Inflammatory macrophage treated with lipopolysaccharide for 1 hour (primary cell): ENCODE results near the gene RC3H2.
"Not testable (repeated sequence)": the region's sequence is repeated elsewhere in the genome, so short reads cannot be mapped to it uniquely, and the experiment has no call there.

Experiments
- DNase-seq, 2 donors: peaks; one replicate each; pipeline ENCODE4 v3.0.0-alpha.2; 2020 to 2022

Gene RC3H2

GRCh38 chr9:122923947-122924346 lies 18.8 kb upstream of the RC3H2 start:
- no peak for DNase-seq

DNA sequence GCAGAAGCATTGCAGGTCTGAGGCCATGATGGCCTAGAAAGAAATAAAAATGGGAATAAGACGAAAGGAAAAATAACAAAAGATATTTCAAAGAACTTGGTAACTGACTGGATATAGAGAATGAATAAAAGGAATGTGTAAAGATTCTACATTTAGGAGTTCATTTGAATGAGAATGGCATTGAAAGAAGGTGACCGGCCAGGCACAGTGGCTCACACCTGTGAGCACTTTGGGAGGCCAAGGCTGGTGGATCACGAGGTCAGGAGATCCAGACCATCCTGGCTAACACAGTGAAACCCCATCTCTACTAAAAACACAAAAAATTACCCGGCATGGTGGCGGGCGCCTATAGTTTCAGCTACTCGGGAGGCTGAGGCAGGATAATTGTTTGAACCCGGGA lies 17.6 kb upstream of the RC3H2 start:
- DNase-seq, result no peak

- DNase-seq, result peak in 1 of 2 donors; percentile 50
Measured at GRCh38 chr9:122918310-122918709, 13.2 kb upstream of the RC3H2 start.

GRCh38 chr9:122912964-122913673 lies 8.0 kb upstream of the RC3H2 start, which contains the start of gene ZBTB6:
TSS of gene ZBTB6 (minus strand) at chr9:122913323. CDS start at chr9:122912072, 1,251 bp downstream.
- peak; percentile 78 to 82 for DNase-seq

DNA sequence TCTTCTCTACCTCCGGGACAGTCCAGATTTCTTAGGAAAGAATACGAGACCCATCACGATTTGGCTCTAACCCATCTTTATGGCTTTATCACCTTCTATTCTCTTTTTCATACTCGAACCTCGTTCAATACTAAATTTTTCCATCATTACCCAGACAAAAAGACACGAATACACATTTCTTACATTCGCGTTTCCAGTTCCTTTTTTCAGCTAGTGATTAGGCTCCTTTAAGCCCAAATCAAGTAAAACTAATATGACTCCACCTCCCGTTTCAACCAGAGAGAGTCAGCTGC lies 7.5 kb upstream of the RC3H2 start:
- peak in 1 of 2 donors; percentile 49 for DNase-seq

GRCh38 chr9:122906122-122906521 lies 963 bp upstream of the RC3H2 start:
- DNase-seq, result not testable (repeated sequence)

- peak in 1 of 2 donors; percentile 23 for DNase-seq
Measured at GRCh38 chr9:122904466-122904822, 715 bp downstream of the RC3H2 start.

DNA sequence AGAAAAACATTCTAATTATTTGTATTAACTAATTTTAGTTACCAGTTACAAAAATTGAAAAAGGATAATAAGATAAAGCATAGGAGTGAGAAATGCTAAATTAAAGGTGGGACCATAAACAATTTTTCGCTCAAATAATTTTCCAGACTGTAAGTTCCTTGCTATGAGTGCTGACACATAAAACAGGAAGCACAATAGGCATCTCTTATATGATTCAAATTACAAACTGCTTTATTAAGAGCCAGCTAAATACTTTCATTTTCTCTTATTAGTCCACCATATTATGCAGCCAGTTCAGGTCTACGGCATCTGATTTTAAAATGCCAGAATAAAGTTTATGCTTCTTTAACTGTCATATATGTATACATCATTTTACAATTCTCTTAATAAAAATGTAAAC lies 4.4 kb downstream of the RC3H2 start:
- peak; percentile 66 to 82 for DNase-seq

- no peak for DNase-seq
Measured at GRCh38 chr9:122897969-122898368, 7.2 kb downstream of the RC3H2 start.

- no peak for DNase-seq
Measured at GRCh38 chr9:122888480-122888879, 16.7 kb downstream of the RC3H2 start.

DNA sequence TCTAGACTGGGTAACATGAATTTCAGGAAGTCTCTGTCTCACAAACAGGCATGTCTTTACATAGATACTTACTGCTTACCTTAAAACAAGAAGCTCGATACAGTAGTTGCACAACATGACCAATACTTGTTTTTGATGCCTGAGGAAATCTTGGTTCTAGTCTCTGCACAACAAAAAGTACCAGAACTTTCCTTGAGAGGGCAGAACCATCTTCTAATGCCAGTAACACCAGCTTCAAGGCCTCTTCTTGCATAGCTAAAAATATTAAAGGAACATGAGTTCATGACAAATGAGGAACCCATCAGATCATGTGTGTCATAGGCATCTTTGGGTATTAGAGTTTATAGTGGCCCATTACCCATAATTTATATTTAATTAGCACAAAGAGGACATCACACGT lies 22.0 kb downstream of the RC3H2 start:
- no peak for DNase-seq

DNA sequence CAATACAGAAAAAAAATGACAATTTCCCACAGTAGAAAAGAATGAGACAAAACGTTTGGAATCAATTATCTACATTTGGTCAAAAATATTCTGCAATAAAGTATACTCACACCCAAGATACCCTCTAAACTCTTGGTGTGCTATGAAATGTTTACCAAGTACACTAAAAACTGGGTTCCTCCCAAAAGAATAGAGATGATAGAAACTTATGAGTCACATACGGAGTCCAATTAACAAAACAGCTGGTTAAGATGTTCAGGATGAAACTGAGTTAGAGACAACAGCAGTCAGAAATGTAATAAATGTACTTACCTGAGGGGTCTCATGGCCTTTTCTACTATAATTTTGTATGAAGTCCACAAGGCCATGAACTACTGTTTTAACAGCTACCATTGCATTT lies 25.7 kb downstream of the RC3H2 start:
- DNase-seq, result no peak

DNA sequence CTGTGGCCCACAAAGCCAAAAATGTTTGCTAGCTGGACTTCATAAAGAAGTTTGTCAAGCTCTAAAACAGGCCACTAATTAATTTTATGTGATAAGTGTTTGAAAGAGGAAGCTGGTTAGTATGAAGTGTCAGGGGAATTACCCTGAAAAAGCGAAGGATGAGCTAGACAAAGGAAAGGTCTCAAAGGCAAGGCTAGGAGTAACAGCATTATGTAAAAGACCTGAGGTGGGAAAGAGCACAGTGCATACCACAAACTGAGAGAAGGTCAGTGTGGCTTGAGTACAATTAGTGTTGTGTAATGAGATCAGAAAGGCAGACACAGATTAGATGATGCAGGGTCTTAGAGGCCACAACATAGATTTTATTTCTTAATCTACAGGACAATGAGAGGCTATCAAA lies 29.6 kb downstream of the RC3H2 start:
- DNase-seq, result no peak

DNA sequence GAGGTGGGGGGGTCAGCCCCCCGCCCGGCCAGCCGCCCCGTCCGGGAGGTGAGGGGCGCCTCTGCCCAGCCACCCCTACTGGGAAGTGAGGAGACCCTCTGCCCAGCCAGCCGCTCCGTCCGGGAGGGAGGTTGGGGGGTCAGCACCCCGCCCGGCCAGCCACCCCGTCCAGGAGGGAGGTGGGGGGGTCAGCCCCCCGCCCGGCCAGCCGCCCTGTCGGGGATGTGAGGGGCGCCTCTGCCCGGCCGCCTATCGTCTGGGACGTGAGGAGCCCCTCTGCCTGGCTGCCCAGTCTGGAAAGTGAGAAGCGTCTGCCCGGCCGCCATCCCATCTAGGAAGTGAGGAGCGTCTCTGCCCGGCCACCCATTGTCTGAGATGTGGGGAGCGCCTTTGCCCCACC lies 37.9 kb downstream of the RC3H2 start:
- not testable (repeated sequence) for DNase-seq

DNA sequence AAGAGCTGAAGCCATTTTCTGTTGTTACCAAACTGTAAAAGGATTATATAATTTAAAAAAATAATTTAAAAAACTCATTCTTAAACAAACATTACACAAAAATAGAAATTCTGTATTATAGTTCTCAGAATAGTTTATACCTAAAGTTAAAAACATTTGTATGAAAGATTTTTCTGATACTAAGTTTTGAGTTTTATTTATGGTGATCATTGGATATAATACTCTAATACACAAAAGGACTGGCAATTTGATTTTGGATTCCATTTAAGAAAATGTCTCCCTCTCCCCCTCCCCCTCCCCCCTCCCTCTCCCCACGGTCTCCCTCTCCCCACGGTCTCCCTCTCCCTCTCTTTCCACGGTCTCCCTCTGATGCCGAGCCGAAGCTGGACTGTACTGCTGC lies 39.1 kb downstream of the RC3H2 start:
- DNase-seq, result no peak

DNA sequence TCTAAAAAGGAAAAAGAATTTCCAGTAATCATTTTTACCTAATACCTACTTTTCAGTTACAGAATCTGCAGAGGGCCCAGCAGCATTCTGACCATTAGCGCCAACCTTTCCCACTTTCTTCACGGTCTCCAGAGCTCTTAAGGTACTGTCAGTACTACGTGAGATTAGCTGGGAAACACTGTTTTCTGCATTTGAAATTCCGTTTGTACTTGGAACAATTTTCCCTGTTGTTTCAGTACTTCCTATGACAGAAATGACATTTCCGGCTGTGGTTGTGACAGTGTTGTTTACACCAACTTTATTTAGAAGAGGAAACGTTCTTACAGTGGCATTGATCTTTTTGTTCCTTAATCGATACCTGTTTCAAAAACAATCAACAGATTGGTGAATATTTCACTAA lies 39.9 kb downstream of the RC3H2 start:
- DNase-seq, result no peak

DNA sequence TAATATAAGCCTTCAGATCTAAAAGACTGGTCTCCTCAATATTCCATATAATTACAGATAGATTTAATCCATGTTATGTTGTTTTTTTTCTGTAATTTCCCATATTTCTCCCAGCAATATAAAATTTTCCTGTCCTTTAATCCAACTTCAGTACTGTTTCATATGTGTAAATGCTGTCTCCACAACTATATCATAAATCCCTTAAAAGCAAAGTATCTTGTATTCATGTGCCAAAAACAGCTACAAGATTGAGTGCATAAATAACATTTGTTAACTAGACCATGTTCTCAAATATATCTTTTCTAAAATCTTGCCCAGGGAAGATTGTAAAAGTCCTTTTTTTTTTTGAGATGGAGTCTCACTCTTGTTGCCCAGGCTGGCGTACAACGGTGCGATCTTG lies 41.8 kb downstream of the RC3H2 start:
- no peak for DNase-seq

DNA sequence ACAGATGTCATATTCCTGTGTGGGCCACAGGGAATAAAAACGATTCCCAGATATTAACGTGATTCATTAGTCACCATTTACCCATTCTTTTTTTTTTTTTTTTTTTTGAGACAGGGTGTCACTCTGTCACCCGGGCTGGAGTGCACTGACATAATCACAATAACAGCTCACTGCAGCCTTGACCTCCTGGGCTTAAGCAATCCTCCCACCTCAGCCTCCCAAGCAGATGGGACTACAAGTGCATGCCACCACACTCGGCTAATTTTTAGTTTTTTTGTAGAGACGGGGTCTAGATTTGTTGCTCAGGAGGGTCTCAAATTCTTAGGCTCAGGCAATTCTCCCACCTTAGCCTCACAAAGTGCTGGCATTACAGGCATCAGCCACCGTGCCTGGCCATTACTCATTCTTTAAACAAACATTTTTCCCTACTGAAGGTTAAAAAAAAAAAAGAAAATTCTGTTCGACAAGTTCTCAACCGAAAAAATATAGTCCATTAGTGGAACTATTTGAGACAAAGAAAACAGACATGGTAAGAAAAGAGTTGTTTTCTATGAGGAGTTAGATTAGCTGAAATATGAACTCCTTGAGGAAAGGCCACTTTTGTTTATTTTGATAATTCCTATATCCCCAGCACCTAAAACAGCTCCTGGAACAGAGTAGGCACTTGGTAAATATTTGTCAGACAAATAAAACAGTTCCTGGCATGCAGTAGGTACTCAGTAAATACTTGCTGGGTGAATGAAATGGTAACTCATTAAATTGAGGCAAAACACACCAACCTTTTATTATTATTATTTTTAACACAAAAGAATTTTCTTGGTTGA lies 44.6 kb downstream of the RC3H2 start:
- no peak for DNase-seq

DNA sequence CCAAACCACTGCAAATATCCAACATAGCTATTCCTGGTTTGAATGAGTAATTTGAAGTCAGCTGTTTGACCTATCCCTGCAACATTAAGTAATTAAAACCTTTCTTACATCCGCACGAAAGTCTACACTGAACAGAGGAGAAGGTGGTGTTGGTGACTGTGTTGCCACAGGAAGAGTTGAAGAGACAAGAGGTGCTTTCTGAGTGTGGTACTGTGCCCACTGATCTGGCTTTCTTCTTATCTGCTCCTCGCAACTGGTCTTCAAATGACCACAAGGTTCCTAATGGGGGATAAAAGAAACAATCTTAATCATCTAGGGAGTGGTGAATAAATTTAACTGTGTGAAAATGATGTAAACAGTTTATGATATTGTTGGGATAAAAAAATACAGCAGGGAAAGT lies 47.3 kb downstream of the RC3H2 start:
- DNase-seq, result no peak

- DNase-seq, result not testable (repeated sequence)
Measured at GRCh38 chr9:122852085-122852786, 52.9 kb downstream of the RC3H2 start.

- no peak for DNase-seq
Measured at GRCh38 chr9:122848256-122848943, 56.8 kb downstream of the RC3H2 start.

DNA sequence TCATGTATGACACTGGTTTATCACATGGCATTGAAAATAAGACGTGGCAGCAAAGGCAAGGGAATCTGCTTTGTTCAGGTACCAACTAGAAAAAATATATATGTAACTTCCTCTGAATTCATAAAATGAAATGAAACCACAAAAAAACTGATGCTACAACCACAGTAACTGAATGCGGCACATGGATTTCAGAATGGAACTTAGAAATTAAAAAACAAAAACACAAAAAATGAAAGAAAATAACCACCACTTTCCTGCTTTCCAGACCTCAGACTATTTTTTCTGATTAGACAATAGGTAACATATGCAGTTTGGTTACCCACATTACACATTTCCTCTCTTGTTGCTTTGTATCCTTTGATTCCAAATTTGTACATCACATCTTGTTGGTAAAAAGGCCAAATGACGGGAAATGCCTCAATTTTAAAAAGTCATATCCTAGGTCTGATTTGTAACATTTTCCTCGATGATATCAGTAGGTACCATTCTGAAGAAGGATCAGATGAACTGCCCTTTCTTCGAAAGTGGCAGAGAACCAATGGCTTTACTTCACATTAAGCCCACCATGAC lies 58.7 kb downstream of the RC3H2 start:
- no peak for DNase-seq

DNA sequence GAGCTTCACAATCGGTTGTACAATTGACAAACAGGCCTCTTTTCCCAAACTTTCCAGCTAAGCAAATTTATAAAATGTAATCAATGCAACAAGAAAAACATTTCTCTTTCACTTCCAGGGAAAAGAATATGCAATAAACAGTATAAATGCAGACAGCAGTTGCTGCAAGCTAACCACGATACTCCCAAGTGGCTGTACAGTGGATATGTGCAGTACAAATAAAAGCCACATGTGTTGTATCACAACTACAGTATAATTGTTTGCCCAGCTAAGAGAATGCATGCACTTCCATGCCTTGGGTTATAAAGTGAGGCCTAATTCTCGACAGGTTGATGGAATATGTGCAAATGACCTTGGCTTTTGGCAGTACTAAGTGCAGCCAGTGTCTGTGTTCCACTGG lies 60.0 kb downstream of the RC3H2 start:
- DNase-seq, result no peak
